Measurements from ENCODE around the gene OR11H6. TPM values are rescaled to one million over a fixed set of nuclear protein-coding genes. Genes with fewer than 3 reads are reported as not detected.
"Not testable (repeated sequence)": the region's sequence is repeated elsewhere in the genome, so short reads cannot be mapped to it uniquely, and the experiment has no call there.

The OR11H6 gene
- not detected in 2 replicates for total RNA-seq

GRCh38 chr14:20223410-20223809 lies at the start of gene OR11H6:
Gene OR11H6, plus strand, starts transcription at chr14:20223710. Its CDS starts 0 bp downstream, at chr14:20223710.
- TF ChIP-seq CTCF (IDR thresholded peaks at IDR 0.05; ENCODE audit: insufficient read depth, low read depth, low read length): no peak
- no peak for DNase-seq (ENCODE audit: low read depth)
- no peak within 1 kb of the TSS for H3K4me3 ChIP-seq (ENCODE audit: low read depth, low read length)

GRCh38 chr14:20174205-20174604 lies 49.3 kb upstream of the OR11H6 start:
- DNase-seq (ENCODE audit: low read depth); H3K4me3 ChIP-seq (ENCODE audit: low read depth, low read length): not testable (repeated sequence)

- TF ChIP-seq CTCF (IDR thresholded peaks at IDR 0.05; ENCODE audit: insufficient read depth, low read depth, low read length): no peak
- no peak for DNase-seq (ENCODE audit: low read depth)
- H3K4me3 ChIP-seq (ENCODE audit: low read depth, low read length): no peak overlapping the region
These were observed 47.2 kb upstream of the OR11H6 start for GRCh38 chr14:20176330-20176729.

- no peak overlapping the region for H3K4me3 ChIP-seq (ENCODE audit: low read depth, low read length)
- TF ChIP-seq CTCF (IDR thresholded peaks at IDR 0.05; ENCODE audit: insufficient read depth, low read depth, low read length): no peak
- no peak for DNase-seq (ENCODE audit: low read depth)
These were observed 46.0 kb upstream of the OR11H6 start for GRCh38 chr14:20177433-20177974.

- TF ChIP-seq CTCF (IDR thresholded peaks at IDR 0.05; ENCODE audit: insufficient read depth, low read depth, low read length): no peak
- DNase-seq (ENCODE audit: low read depth): no peak
These were observed 44.3 kb upstream of the OR11H6 start for GRCh38 chr14:20179218-20179617.

GRCh38 chr14:20179880-20180279 lies 43.6 kb upstream of the OR11H6 start:
- H3K4me3 ChIP-seq (ENCODE audit: low read depth, low read length): no peak overlapping the region
- TF ChIP-seq CTCF (IDR thresholded peaks at IDR 0.05; ENCODE audit: insufficient read depth, low read depth, low read length): no peak
- no peak for DNase-seq (ENCODE audit: low read depth)

More at GRCh38 chr14:20179218-20179617, 44.3 kb upstream of the OR11H6 start:
- no peak overlapping the region for H3K4me3 ChIP-seq (ENCODE audit: low read depth, low read length)

- no peak for DNase-seq (ENCODE audit: low read depth)
- no peak overlapping the region for H3K4me3 ChIP-seq (ENCODE audit: low read depth, low read length)
- TF ChIP-seq CTCF (IDR thresholded peaks at IDR 0.05; ENCODE audit: insufficient read depth, low read depth, low read length): no peak
These were observed 43.0 kb upstream of the OR11H6 start for GRCh38 chr14:20180486-20180885.

Data from fibroblast of villous mesenchyme (primary cell).